GM15510 (cell line): ENCODE measurements around the gene USP17L21.
"Not testable (repeated sequence)": the region's sequence is repeated elsewhere in the genome, so short reads cannot be mapped to it uniquely, and the experiment has no call there.

Source experiments
- POLR2A ChIP-seq: IDR thresholded peaks from 3 replicates; pipeline ENCODE4 v1.6.1; 2011; ENCODE audit warnings: borderline replicate concordance; ENCODE audit not compliant: insufficient read length; ENCODE audit errors: extremely low read depth

Gene USP17L21

DNA sequence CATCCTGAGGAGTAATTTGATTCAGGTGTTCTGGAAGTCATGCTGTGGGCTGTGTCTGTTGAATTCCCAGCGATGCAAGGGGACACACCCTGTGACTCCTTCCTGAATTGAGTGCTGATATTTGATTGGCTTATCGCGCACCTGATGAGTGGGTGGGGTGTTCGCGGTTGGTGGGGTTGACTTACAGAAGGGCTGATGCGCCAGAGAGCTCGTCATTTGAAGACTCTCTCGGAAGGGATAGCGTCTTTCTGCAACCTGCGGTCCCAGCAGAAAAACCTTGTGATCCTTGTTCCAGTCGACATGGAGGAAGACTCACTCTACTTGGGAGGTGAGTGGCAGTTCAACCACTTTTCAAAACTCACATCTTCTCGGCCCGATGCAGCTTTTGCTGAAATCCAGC, at the start of gene USP17L21:
Gene USP17L21 (plus strand): TSS at position 301 of the 400 bp plus-strand sequence. CDS start 0 bp downstream, at position 301.
- TF ChIP-seq POLR2A = not testable (repeated sequence)

GRCh38 chr4:9215105-9215504, 47.6 kb upstream of the USP17L21 start, which contains the start of gene USP17L11:
Gene USP17L11, plus strand, starts transcription at chr4:9215405. Its CDS starts 0 bp downstream, at chr4:9215405.
- TF ChIP-seq POLR2A = not testable (repeated sequence)

DNA sequence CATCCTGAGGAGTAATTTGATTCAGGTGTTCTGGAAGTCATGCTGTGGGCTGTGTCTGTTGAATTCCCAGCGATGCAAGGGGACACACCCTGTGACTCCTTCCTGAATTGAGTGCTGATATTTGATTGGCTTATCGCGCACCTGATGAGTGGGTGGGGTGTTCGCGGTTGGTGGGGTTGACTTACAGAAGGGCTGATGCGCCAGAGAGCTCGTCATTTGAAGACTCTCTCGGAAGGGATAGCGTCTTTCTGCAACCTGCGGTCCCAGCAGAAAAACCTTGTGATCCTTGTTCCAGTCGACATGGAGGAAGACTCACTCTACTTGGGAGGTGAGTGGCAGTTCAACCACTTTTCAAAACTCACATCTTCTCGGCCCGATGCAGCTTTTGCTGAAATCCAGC, 42.8 kb upstream of the USP17L21 start, which contains the start of gene USP17L12:
Gene USP17L12 (plus strand): TSS at position 301 of the 400 bp plus-strand sequence. CDS start 0 bp downstream, at position 301.
- TF ChIP-seq POLR2A = not testable (repeated sequence)

GRCh38 chr4:9224596-9224995, 38.1 kb upstream of the USP17L21 start, which contains the start of gene USP17L13:
Gene USP17L13, plus strand, starts transcription at chr4:9224896. Its CDS starts 0 bp downstream, at chr4:9224896.
- TF ChIP-seq POLR2A = not testable (repeated sequence)

- not testable (repeated sequence) for TF ChIP-seq POLR2A
Observed at GRCh38 chr4:9234085-9234484, 28.6 kb upstream of the USP17L21 start, which contains the start of gene USP17L15. Gene USP17L15, plus strand, starts transcription at chr4:9234385. Its CDS starts 0 bp downstream, at chr4:9234385.

GRCh38 chr4:9243579-9243978, 19.1 kb upstream of the USP17L21 start, which contains the start of gene USP17L17:
Gene USP17L17, plus strand, starts transcription at chr4:9243879. Its CDS starts 0 bp downstream, at chr4:9243879.
- not testable (repeated sequence) for TF ChIP-seq POLR2A

DNA sequence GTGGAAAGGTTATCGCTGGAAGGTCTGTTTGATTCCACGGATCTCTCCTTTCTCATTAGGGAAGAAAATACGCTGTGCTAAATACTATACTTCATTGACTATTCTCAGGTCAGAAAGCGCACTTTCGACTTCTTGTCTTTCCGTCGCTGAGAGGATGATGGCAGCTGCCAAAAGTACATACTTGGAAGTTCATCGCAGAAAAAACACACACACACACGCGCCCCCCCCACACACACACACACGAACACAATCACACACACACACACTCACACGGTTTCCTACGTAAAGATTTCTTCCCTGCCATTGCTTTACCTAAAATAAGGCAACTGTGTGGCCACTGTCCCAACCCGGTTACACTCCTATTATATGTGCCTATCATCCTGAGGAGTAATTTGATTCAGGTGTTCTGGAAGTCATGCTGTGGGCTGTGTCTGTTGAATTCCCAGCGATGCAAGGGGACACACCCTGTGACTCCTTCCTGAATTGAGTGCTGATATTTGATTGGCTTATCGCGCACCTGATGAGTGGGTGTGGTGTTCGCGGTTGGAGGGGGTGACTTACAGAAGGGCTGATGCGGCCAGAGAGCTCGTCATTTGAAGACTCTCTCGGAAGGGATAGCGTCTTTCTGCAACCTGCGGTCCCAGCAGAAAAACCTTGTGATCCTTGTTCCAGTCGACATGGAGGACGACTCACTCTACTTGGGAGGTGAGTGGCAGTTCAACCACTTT, 14.6 kb upstream of the USP17L21 start, which contains the start of gene USP17L18:
Gene USP17L18 (plus strand): TSS at position 678 of the 728 bp plus-strand sequence. CDS start 0 bp downstream, at position 678.
- TF ChIP-seq POLR2A = not testable (repeated sequence)

GRCh38 chr4:9253078-9253477, 9.6 kb upstream of the USP17L21 start, which contains the start of gene USP17L19:
Gene USP17L19, plus strand, starts transcription at chr4:9253378. Its CDS starts 0 bp downstream, at chr4:9253378.
- TF ChIP-seq POLR2A = not testable (repeated sequence)

GRCh38 chr4:9257824-9258223, 4.8 kb upstream of the USP17L21 start, which contains the start of gene USP17L20:
Gene USP17L20, plus strand, starts transcription at chr4:9258124. Its CDS starts 0 bp downstream, at chr4:9258124.
- TF ChIP-seq POLR2A = not testable (repeated sequence)

DNA sequence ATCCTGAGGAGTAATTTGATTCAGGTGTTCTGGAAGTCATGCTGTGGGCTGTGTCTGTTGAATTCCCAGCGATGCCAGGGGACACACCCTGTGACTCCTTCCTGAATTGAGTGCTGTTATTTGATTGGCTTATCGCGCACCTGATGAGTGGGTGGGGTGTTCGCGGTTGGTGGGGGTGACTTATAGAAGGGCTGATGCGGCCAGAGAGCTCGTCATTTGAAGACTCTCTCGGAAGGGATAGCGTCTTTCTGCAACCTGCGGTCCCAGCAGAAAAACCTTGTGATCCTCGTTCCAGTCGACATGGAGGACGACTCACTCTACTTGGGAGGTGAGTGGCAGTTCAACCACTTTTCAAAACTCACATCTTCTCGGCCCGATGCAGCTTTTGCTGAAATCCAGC, 4.6 kb downstream of the USP17L21 start, which contains the start of gene USP17L22:
Gene USP17L22 (plus strand): TSS at position 301 of the 400 bp plus-strand sequence. CDS start 0 bp downstream, at position 301.
- not testable (repeated sequence) for TF ChIP-seq POLR2A
